HEK293 (cell line): Measurements from ENCODE around the gene GALNS.

ENCODE experiments used
- CTCF ChIP-seq: fragments of 450-650 bp; formaldehyde crosslinking; IDR thresholded peaks from 2 replicates; pipeline ENCODE4 v1.5.1; 2016; ENCODE audit warnings: missing biosample characterization, missing genetic modification characterization
- PATZ1 ChIP-seq: fragments of 450-650 bp; formaldehyde crosslinking; IDR thresholded peaks from 2 replicates; pipeline ENCODE4 v1.5.1; 2016; ENCODE audit warnings: missing biosample characterization, missing genetic modification characterization
- REST ChIP-seq: fragments of 450-650 bp; formaldehyde crosslinking; IDR thresholded peaks from 2 replicates; pipeline ENCODE4 v1.5.1; 2016; ENCODE audit warnings: missing biosample characterization, missing genetic modification characterization
- ZNF830 ChIP-seq: fragments of 450-650 bp; IDR thresholded peaks from 2 replicates; pipeline ENCODE4 v1.5.0; 2018; ENCODE audit warnings: missing biosample characterization, missing genetic modification characterization, low read depth, mild to moderate bottlenecking, moderate library complexity

GRCh38 chr16:88809068-88809675 lies 47.6 kb downstream of the GALNS start:
- TF ChIP-seq REST (no peak), CTCF (no peak), ZNF830 (tag by site-specific recombination) (no peak), PATZ1 (tag by site-specific recombination) (no peak; the same call in 1 of the 2 replicates)
